HEK293T (cell line): ENCODE measurements around the gene ZDHHC1.
"Not testable (repeated sequence)": the region's sequence is repeated elsewhere in the genome, so short reads cannot be mapped to it uniquely, and the experiment has no call there.

ENCODE experiments used
- CTCF ChIA-PET: fragments of 350-600 bp; formaldehyde crosslinking; extraction: SDS; loops from one replicate; lab custom pipeline; 2021; ENCODE audit warnings: antibody characterized with exemption, inconsistent platforms; lab: Yijun Ruan, JAX
- POLR2A ChIA-PET: fragments of 350-600 bp; formaldehyde crosslinking; extraction: SDS; loops from one replicate; lab custom pipeline; 2020; ENCODE audit warnings: antibody characterized with exemption, inconsistent platforms; lab: Yijun Ruan, JAX
- DNase-seq: peaks from one replicate; pipeline ENCODE4 v3.0.0; 2012; ENCODE audit warnings: mixed read lengths; ENCODE audit errors: extremely low spot score
- ARNT ChIP-seq: fragments of 450-650 bp; IDR thresholded peaks from 2 replicates; pipeline ENCODE4 v1.6.1; 2017; ENCODE audit warnings: mild to moderate bottlenecking
- BHLHE40 ChIP-seq: fragments of 450-650 bp; IDR thresholded peaks from 2 replicates; pipeline ENCODE4 v1.6.1; 2016; ENCODE audit warnings: mild to moderate bottlenecking, moderate library complexity, borderline replicate concordance
- CTBP1 ChIP-seq: fragments of 450-650 bp; IDR thresholded peaks from 2 replicates; pipeline ENCODE4 v1.6.1; 2016; ENCODE audit warnings: borderline replicate concordance
- ELF4 ChIP-seq: fragments of 450-650 bp; IDR thresholded peaks from 2 replicates; pipeline ENCODE4 v1.6.1; 2017; ENCODE audit warnings: antibody characterized with exemption
- FOXA1 ChIP-seq: fragments of 450-650 bp; IDR thresholded peaks from 2 replicates; pipeline ENCODE4 v1.6.1; 2016; ENCODE audit warnings: mild to moderate bottlenecking
- FOXK2 ChIP-seq: fragments of 450-650 bp; IDR thresholded peaks from 2 replicates; pipeline ENCODE4 v1.6.1; 2016; ENCODE audit warnings: mild to moderate bottlenecking
- FOXM1 ChIP-seq: fragments of 450-650 bp; IDR thresholded peaks from 2 replicates; pipeline ENCODE4 v1.6.1; 2017; ENCODE audit warnings: mild to moderate bottlenecking, borderline replicate concordance
- HDGF ChIP-seq: fragments of 450-650 bp; IDR thresholded peaks from 2 replicates; pipeline ENCODE4 v1.6.1; 2017; ENCODE audit warnings: antibody characterized with exemption, borderline replicate concordance
- L3MBTL2 ChIP-seq: fragments of 450-650 bp; conservative IDR thresholded peaks from 2 replicates; pipeline ENCODE4 v1.6.1; 2016; ENCODE audit warnings: mild to moderate bottlenecking
- LEF1 ChIP-seq: fragments of 450-650 bp; IDR thresholded peaks from 2 replicates; pipeline ENCODE4 v1.6.1; 2017; ENCODE audit warnings: mild to moderate bottlenecking, borderline replicate concordance
- NFRKB ChIP-seq: fragments of 450-650 bp; IDR thresholded peaks from 2 replicates; pipeline ENCODE4 v1.6.1; 2016; ENCODE audit warnings: mild to moderate bottlenecking, moderate library complexity
- PKNOX1 ChIP-seq: fragments of 450-650 bp; IDR thresholded peaks from 2 replicates; pipeline ENCODE4 v1.6.1; 2016
- SP1 ChIP-seq: fragments of 450-650 bp; IDR thresholded peaks from 2 replicates; pipeline ENCODE4 v1.6.1; 2017
- SUZ12 ChIP-seq: fragments of 450-650 bp; IDR thresholded peaks from 2 replicates; pipeline ENCODE4 v1.6.1; 2016; ENCODE audit warnings: mild to moderate bottlenecking
- TARDBP ChIP-seq: fragments of 450-650 bp; IDR thresholded peaks from 2 replicates; pipeline ENCODE4 v1.6.1; 2016
- ZNF384 ChIP-seq: fragments of 450-650 bp; IDR thresholded peaks from 2 replicates; pipeline ENCODE4 v1.6.1; 2016

The ZDHHC1 gene

GRCh38 chr16:67361038-67361437 is 55.2 kb downstream of the ZDHHC1 start:
- no peak for TF ChIP-seq NFRKB
- TF ChIP-seq ELF4, result no peak
- no peak for TF ChIP-seq L3MBTL2
- TF ChIP-seq SUZ12, result no peak
- TF ChIP-seq FOXA1, result no peak
- TF ChIP-seq BHLHE40, result no peak
- no peak for TF ChIP-seq CTBP1
- TF ChIP-seq FOXK2, result no peak
- TF ChIP-seq FOXM1, result no peak
- TF ChIP-seq SP1, result no peak
- TF ChIP-seq HDGF, result no peak
- TF ChIP-seq TARDBP, result no peak
- TF ChIP-seq ZNF384, result no peak
- no peak for TF ChIP-seq ARNT
- TF ChIP-seq LEF1, result no peak
- no peak for TF ChIP-seq PKNOX1
- ChIA-PET POLR2A (no interaction called here), CTCF (no interaction called here)
- DNase-seq, result no peak

GRCh38 chr16:67359540-67360269 is 56.6 kb downstream of the ZDHHC1 start:
- DNase-seq, CTCF ChIA-PET, POLR2A ChIA-PET: not testable (repeated sequence)

GRCh38 chr16:67357561-67357960 is 58.7 kb downstream of the ZDHHC1 start:
- DNase-seq, result no peak
- CTCF ChIA-PET, result no interaction called here
- POLR2A ChIA-PET, result no interaction called here
- TF ChIP-seq TARDBP, result no peak

GRCh38 chr16:67356396-67356795 is 59.9 kb downstream of the ZDHHC1 start:
- TF ChIP-seq FOXM1 (no peak), CTBP1 (no peak)
- CTCF ChIA-PET, result no interaction called here
- POLR2A ChIA-PET, result no interaction called here
- no peak for DNase-seq

GRCh38 chr16:67352463-67352862 is 63.8 kb downstream of the ZDHHC1 start:
- DNase-seq, CTCF ChIA-PET, POLR2A ChIA-PET: not testable (repeated sequence)

- TF ChIP-seq TARDBP (no peak), LEF1 (no peak), ZNF384 (no peak), SP1 (no peak), CTBP1 (no peak), FOXK2 (no peak), ARNT (no peak), FOXA1 (no peak), SUZ12 (no peak), L3MBTL2 (no peak), PKNOX1 (no peak), FOXM1 (no peak), ELF4 (no peak), NFRKB (no peak), BHLHE40 (no peak), HDGF (no peak)
- DNase-seq, result no peak
- POLR2A ChIA-PET, result no interaction called here
- CTCF ChIA-PET, result no interaction called here
Measured at GRCh38 chr16:67350324-67350723, 66.0 kb downstream of the ZDHHC1 start.

GRCh38 chr16:67349172-67349571 is 67.1 kb downstream of the ZDHHC1 start:
- DNase-seq, result no peak
- no peak for TF ChIP-seq ARNT
- ChIA-PET POLR2A (no interaction called here), CTCF (no interaction called here)

GRCh38 chr16:67346341-67346740 is 69.9 kb downstream of the ZDHHC1 start:
- ChIA-PET CTCF (no interaction called here), POLR2A (no interaction called here)
- TF ChIP-seq TARDBP (no peak), FOXK2 (no peak), ELF4 (no peak), FOXA1 (no peak), L3MBTL2 (no peak), BHLHE40 (no peak), HDGF (no peak), PKNOX1 (no peak), LEF1 (no peak), ARNT (no peak)
- DNase-seq, result no peak
